ENCODE data around the gene ST6GALNAC4. TPM values are rescaled to one million over a fixed set of nuclear protein-coding genes. Genes with fewer than 3 reads are reported as not detected.

ST6GALNAC4 gene
- total RNA-seq, 1 donor from 2014 or later: 21.4 TPM

GRCh38 chr9:127876026-127876763 is 40.6 kb downstream of the ST6GALNAC4 start:
- Mint-ChIP-seq H3K9me3 (ENCODE audit: unreplicated experiment) (no peaks in the 10 kb centered on the region), H3K4me1 (ENCODE audit: unreplicated experiment) (peaks cover 29% of the 10 kb centered on the region), H3K27me3 (ENCODE audit: unreplicated experiment) (no peaks in the 10 kb centered on the region), H3K27ac (ENCODE audit: unreplicated experiment) (no peak overlapping the region), H3K4me3 (ENCODE audit: unreplicated experiment) (peak overlapping the region; percentile 78), H3K36me3 (ENCODE audit: unreplicated experiment) (peaks cover 7% of the 10 kb centered on the region)
- no peak for DNase-seq (ENCODE audit: extremely low spot score, unreplicated experiment)
- TF ChIP-seq CTCF (IDR thresholded peaks at IDR 0.05): no peak

DNA sequence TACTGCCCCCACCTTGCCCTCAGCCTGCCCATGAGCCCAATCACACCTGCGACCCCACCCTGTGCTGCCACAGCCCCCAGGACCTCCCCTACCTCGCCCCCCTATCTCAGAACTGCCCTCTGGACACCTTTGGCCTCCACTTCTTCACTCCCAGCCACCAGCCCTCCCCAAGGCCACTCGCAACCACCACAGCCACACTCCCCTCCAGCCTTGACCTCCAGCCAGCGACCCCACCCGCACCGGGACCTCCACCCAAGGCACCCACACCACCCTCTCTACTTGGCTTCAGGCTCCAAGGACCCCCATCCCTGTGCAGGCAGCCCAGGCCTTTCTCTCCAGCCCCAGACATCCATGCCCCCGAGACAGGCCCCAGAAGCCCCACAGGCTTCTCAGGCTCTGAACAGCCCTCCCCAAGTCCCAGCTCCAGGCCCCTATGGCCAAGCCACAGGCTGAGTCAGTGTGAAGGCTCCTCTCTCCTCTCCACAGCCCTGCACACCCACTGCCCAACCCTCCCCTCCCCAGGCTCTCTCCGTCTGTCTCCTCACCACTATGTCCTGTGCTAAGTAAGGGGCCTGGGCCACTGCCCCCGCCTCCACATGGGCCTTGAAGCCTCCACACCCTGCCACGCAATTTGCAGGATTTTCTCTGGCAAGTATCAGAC is 41.4 kb downstream of the ST6GALNAC4 start:
- Mint-ChIP-seq H3K4me1 (ENCODE audit: unreplicated experiment) (peaks cover 29% of the 10 kb centered on the region), H3K27me3 (ENCODE audit: unreplicated experiment) (no peaks in the 10 kb centered on the region), H3K9me3 (ENCODE audit: unreplicated experiment) (no peaks in the 10 kb centered on the region), H3K4me3 (ENCODE audit: unreplicated experiment) (peak overlapping the region; percentile 26), H3K36me3 (ENCODE audit: unreplicated experiment) (peaks cover 7% of the 10 kb centered on the region), H3K27ac (ENCODE audit: unreplicated experiment) (peak overlapping the region; percentile 65)
- no peak for DNase-seq (ENCODE audit: extremely low spot score, unreplicated experiment)
- no peak for TF ChIP-seq CTCF (IDR thresholded peaks at IDR 0.05)

DNA sequence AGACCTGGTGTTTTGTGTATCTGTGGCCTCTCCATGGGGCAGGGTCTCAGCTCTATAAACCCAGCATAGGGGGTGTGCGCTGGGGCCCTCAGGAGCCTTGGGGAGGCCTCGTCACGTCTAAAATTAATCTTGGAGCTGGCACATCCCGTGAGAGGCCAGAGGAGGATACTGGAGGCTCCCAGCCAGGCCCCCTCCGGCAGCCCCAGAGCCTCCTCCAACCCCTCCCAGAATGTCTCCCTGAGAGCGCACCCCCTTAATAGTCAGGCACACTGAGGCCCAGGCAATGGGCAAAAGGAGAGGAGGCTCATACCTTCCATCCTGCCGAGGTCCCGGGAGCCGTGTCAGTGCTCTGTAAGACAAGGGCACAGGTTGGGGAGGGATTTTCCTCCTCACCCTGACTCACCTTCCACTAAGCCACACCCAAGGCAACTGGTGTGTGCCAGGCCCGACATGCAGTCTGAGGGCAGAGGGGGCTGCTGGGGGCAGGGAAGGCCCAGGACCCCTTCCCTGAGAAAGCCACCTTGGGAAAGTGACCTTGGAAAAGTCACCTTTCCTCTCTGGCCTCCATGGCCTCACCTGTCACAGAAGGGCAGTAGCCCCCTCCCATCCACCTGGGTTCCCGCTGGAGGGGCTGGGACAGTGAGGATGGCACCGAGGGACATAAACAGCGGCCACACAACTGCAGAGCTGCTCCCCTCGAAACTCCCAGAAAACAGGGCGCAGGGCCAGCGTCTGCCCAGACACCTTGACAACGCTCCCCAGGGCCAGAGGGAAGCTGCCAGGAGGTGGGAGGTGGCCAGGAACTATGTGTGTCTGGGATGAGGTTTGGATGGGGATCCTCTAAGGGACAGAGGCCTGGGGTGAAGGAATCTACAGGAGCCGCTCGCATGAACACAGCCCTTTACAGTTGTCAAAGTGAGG is 42.3 kb downstream of the ST6GALNAC4 start:
- H3K4me3 Mint-ChIP-seq (ENCODE audit: unreplicated experiment): no peak overlapping the region
- H3K27ac Mint-ChIP-seq (ENCODE audit: unreplicated experiment): peak overlapping the region; percentile 56
- no peaks in the 10 kb centered on the region for H3K27me3 Mint-ChIP-seq (ENCODE audit: unreplicated experiment)
- no peaks in the 10 kb centered on the region for H3K9me3 Mint-ChIP-seq (ENCODE audit: unreplicated experiment)
- DNase-seq (ENCODE audit: extremely low spot score, unreplicated experiment): no peak
- no peak for TF ChIP-seq CTCF (IDR thresholded peaks at IDR 0.05)
- H3K4me1 Mint-ChIP-seq (ENCODE audit: unreplicated experiment): peaks cover 29% of the 10 kb centered on the region
- peaks cover 7% of the 10 kb centered on the region for H3K36me3 Mint-ChIP-seq (ENCODE audit: unreplicated experiment)

DNA sequence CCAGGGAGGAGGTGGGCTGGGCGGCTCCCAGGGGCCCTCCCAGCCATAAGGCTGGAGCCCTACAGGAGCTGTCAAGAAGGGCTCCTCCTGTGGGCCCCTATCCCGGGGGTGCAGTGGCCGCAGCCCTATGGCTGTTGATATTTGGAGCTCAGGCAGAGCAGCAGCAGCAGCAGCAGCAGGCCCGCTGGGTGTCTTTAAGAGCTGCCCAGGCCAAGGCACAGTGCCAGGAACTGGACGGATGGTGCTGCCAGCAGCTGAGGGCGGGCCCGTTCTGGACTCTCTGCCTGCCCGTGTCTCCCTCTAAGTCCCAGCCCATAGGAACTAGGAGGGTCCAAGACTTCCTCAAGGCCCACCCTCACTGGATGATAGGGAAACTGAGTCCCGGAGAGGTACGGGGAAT is 43.0 kb downstream of the ST6GALNAC4 start:
- Mint-ChIP-seq H3K4me3 (ENCODE audit: unreplicated experiment) (no peak overlapping the region), H3K27ac (ENCODE audit: unreplicated experiment) (peak overlapping the region; percentile 56), H3K9me3 (ENCODE audit: unreplicated experiment) (no peaks in the 10 kb centered on the region), H3K27me3 (ENCODE audit: unreplicated experiment) (no peaks in the 10 kb centered on the region), H3K4me1 (ENCODE audit: unreplicated experiment) (peaks cover 29% of the 10 kb centered on the region), H3K36me3 (ENCODE audit: unreplicated experiment) (peaks cover 7% of the 10 kb centered on the region)
- TF ChIP-seq CTCF (IDR thresholded peaks at IDR 0.05): no peak
- no peak for DNase-seq (ENCODE audit: extremely low spot score, unreplicated experiment)
